ENCODE data around the gene SMC6.

DNA sequence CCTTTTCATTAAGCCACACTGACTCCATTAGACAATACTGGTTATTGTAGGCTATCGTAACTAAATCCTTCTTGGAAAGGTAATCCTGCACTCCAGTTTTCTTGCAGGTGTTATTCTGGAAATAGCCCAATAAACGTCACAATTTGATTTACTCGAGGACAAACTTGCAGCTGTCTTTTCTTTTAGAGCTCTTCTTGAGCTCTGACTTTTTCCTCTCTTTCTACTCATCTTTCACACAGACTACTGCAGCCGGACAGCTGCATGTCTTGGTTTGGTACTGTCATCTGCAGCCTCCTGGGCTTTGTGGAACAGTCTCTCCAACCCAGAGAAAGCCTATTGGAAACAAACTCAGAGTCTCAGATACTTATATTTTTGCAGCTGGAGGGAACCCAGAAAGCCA lies 39.7 kb upstream of the SMC6 start:
- TF ChIP-seq CTCF (IDR thresholded peaks at IDR 0.05): no peak
- no peak for TF ChIP-seq POLR2A (IDR thresholded peaks at IDR 0.05)

All from adrenal gland (tissue), 5 donors.